ENCODE measurements around the gene PLXDC2.
A peak's percentile ranks its signal among the peaks of the same experiment; 100 is the strongest.
"Not testable (repeated sequence)": the region's sequence is repeated elsewhere in the genome, so short reads cannot be mapped to it uniquely, and the experiment has no call there.

PLXDC2 gene

GRCh38 chr10:19816411-19817230, at the start of gene PLXDC2:
Gene PLXDC2 (plus strand): TSS chr10:19816432.
- no peak for DNase-seq (ENCODE audit: low read depth)
- peak within 1 kb of the TSS; percentile 86 for H3K4me3 ChIP-seq (ENCODE audit: low read length)
- no peak for TF ChIP-seq CTCF (conservative IDR thresholded peaks at IDR 0.05; ENCODE audit: low read depth, low read length)

- TF ChIP-seq CTCF (conservative IDR thresholded peaks at IDR 0.05; ENCODE audit: low read depth, low read length), result no peak
- no peak for DNase-seq (ENCODE audit: low read depth)
- no peak overlapping the region for H3K4me3 ChIP-seq (ENCODE audit: low read length)
These were observed 48.4 kb upstream of the PLXDC2 start for GRCh38 chr10:19767876-19768275.

- not testable (repeated sequence) for H3K4me3 ChIP-seq (ENCODE audit: low read length); DNase-seq (ENCODE audit: low read depth)
These were observed 46.4 kb upstream of the PLXDC2 start for GRCh38 chr10:19769826-19770225.

GRCh38 chr10:19772972-19773371, 43.3 kb upstream of the PLXDC2 start:
- no peak for DNase-seq (ENCODE audit: low read depth)
- H3K4me3 ChIP-seq (ENCODE audit: low read length), result no peak overlapping the region
- TF ChIP-seq CTCF (conservative IDR thresholded peaks at IDR 0.05; ENCODE audit: low read depth, low read length), result no peak

- TF ChIP-seq CTCF (conservative IDR thresholded peaks at IDR 0.05; ENCODE audit: low read depth, low read length), result no peak
- no peak overlapping the region for H3K4me3 ChIP-seq (ENCODE audit: low read length)
- no peak for DNase-seq (ENCODE audit: low read depth)
These were observed 40.9 kb upstream of the PLXDC2 start for GRCh38 chr10:19775296-19775695.

- no peak overlapping the region for H3K4me3 ChIP-seq (ENCODE audit: low read length)
- TF ChIP-seq CTCF (conservative IDR thresholded peaks at IDR 0.05; ENCODE audit: low read depth, low read length), result no peak
- DNase-seq (ENCODE audit: low read depth), result no peak
These were observed 38.4 kb upstream of the PLXDC2 start for GRCh38 chr10:19777806-19778205.

GRCh38 chr10:19778996-19779395, 37.2 kb upstream of the PLXDC2 start:
- DNase-seq (ENCODE audit: low read depth), result no peak
- H3K4me3 ChIP-seq (ENCODE audit: low read length), result no peak overlapping the region
- no peak for TF ChIP-seq CTCF (conservative IDR thresholded peaks at IDR 0.05; ENCODE audit: low read depth, low read length)
